ENCODE measurements around the gene RBL2.

GRCh38 chr16:53457670-53458069 lies 23.4 kb downstream of the RBL2 start:
- TF ChIP-seq CTCF (IDR thresholded peaks at IDR 0.05 in 8 of 11, conservative IDR thresholded peaks at IDR 0.05 in 3 of 11) = peak in 4 of 11 experiments; percentile 11 to 22 (median 18)
- TF ChIP-seq POLR2A (IDR thresholded peaks at IDR 0.05) = no peak
